HEK293 (cell line): ENCODE data around the gene FNTB.

Experiments
- CTCF ChIA-PET: fragments of 350-600 bp; formaldehyde crosslinking; extraction: SDS; loops from one replicate; lab custom pipeline; 2021; ENCODE audit warnings: antibody characterized with exemption; lab: Yijun Ruan, JAX
- POLR2A ChIA-PET: fragments of 300-600 bp; formaldehyde crosslinking; extraction: SDS; loops from one replicate; lab custom pipeline; 2020; ENCODE audit warnings: antibody characterized with exemption, inconsistent platforms; lab: Yijun Ruan, JAX
- H3K27ac ChIP-seq: fragments of 200-500 bp; sonication (Bioruptor generic); 2 replicates; pipeline ENCODE4 v1.5.1; 2014; ENCODE audit warnings: low read depth, low read length, control low read depth, inconsistent platforms; ENCODE audit errors: extremely low read depth
- H3K36me3 ChIP-seq, 2 experiments: fragments of 200-500 bp in 1 of 2; sonication (Bioruptor generic) in 1 of 2; 1 replicate in 1 of 2; 2 replicates in 1 of 2; pipeline ENCODE4 v1.5.1; 2014 to 2017; ENCODE audit warnings: inconsistent platforms in 2 of 2, low read length in 2 of 2; ENCODE audit not compliant: control insufficient read depth in 2 of 2, insufficient read depth in 1 of 2
- H3K4me1 ChIP-seq: fragments of 200-500 bp; sonication (Bioruptor generic); 2 replicates; pipeline ENCODE4 v1.5.1; 2014; ENCODE audit warnings: mild to moderate bottlenecking, low read length, inconsistent platforms; ENCODE audit not compliant: control insufficient read depth, insufficient read depth
- H3K4me3 ChIP-seq: 2 replicates; pipeline ENCODE4 v1.5.1; 2011; ENCODE audit warnings: low read depth, mild to moderate bottlenecking, control low read depth, low read length, moderate library complexity
- H3K9me3 ChIP-seq: fragments of 200-500 bp; sonication (Bioruptor generic); 2 replicates; pipeline ENCODE4 v1.5.1; 2014; ENCODE audit warnings: low read depth, low read length, inconsistent platforms; ENCODE audit not compliant: control insufficient read depth, insufficient read depth
- ATF2 ChIP-seq: fragments of 450-650 bp; formaldehyde crosslinking; IDR thresholded peaks from 2 replicates; pipeline ENCODE4 v1.5.1; 2016; ENCODE audit warnings: missing biosample characterization, missing genetic modification characterization, low read depth
- GLIS1 ChIP-seq: fragments of 450-650 bp; formaldehyde crosslinking; IDR thresholded peaks from 2 replicates; pipeline ENCODE4 v1.5.1; 2016; ENCODE audit warnings: missing biosample characterization, missing genetic modification characterization
- KLF7 ChIP-seq: fragments of 450-650 bp; formaldehyde crosslinking; IDR thresholded peaks from 2 replicates; pipeline ENCODE4 v1.5.1; 2016; ENCODE audit warnings: missing biosample characterization, missing genetic modification characterization, borderline replicate concordance
- KLF9 ChIP-seq: fragments of 450-650 bp; formaldehyde crosslinking; IDR thresholded peaks from 2 replicates; pipeline ENCODE4 v1.5.1; 2016; ENCODE audit warnings: missing biosample characterization, missing genetic modification characterization, low read depth
- RBAK ChIP-seq: fragments of 450-650 bp; formaldehyde crosslinking; IDR thresholded peaks from 2 replicates; pipeline ENCODE4 v1.5.1; 2016; ENCODE audit warnings: missing biosample characterization, missing genetic modification characterization
- REST ChIP-seq: fragments of 450-650 bp; formaldehyde crosslinking; IDR thresholded peaks from 2 replicates; pipeline ENCODE4 v1.5.1; 2016; ENCODE audit warnings: missing biosample characterization, missing genetic modification characterization
- ZEB2 ChIP-seq: fragments of 450-650 bp; formaldehyde crosslinking; IDR thresholded peaks from 2 replicates; pipeline ENCODE4 v1.5.1; 2016; ENCODE audit warnings: missing biosample characterization, missing genetic modification characterization
- ZNF133 ChIP-seq: fragments of 450-650 bp; formaldehyde crosslinking; IDR thresholded peaks from 2 replicates; pipeline ENCODE4 v1.5.1; 2016; ENCODE audit warnings: missing biosample characterization, missing genetic modification characterization
- ZNF19 ChIP-seq: fragments of 450-650 bp; formaldehyde crosslinking; IDR thresholded peaks from 2 replicates; pipeline ENCODE4; 2016; ENCODE audit warnings: missing biosample characterization, missing genetic modification characterization, low read depth
- ZNF404 ChIP-seq: fragments of 450-650 bp; formaldehyde crosslinking; IDR thresholded peaks from 2 replicates; pipeline ENCODE4 v1.5.1; 2017; ENCODE audit warnings: missing biosample characterization, missing genetic modification characterization
- ZNF518A ChIP-seq: fragments of 450-650 bp; formaldehyde crosslinking; conservative IDR thresholded peaks from 2 replicates; pipeline ENCODE4 v1.5.1; 2016; ENCODE audit warnings: low read depth, missing biosample characterization, missing genetic modification characterization
- ZNF530 ChIP-seq: fragments of 450-650 bp; formaldehyde crosslinking; IDR thresholded peaks from 2 replicates; pipeline ENCODE4 v1.5.1; 2016; ENCODE audit warnings: low read depth, missing biosample characterization, missing genetic modification characterization
- ZNF544 ChIP-seq: fragments of 450-650 bp; formaldehyde crosslinking; IDR thresholded peaks from 2 replicates; pipeline ENCODE4 v1.5.0; 2017; ENCODE audit warnings: missing biosample characterization, missing genetic modification characterization
- ZNF639 ChIP-seq: fragments of 450-650 bp; formaldehyde crosslinking; IDR thresholded peaks from 2 replicates; pipeline ENCODE4 v1.5.1; 2016; ENCODE audit warnings: missing biosample characterization, missing genetic modification characterization
- ZNF664 ChIP-seq: fragments of 450-650 bp; formaldehyde crosslinking; IDR thresholded peaks from 2 replicates; pipeline ENCODE4 v1.5.1; 2016; ENCODE audit warnings: missing biosample characterization, missing genetic modification characterization
- ZNF677 ChIP-seq: fragments of 450-650 bp; IDR thresholded peaks from 2 replicates; pipeline ENCODE4 v1.5.0; 2018; ENCODE audit warnings: missing biosample characterization, mild to moderate bottlenecking, missing genetic modification characterization, moderate library complexity

Gene FNTB

GRCh38 chr14:64990296-64990695 lies 3.6 kb downstream of the FNTB start:
- Histone ChIP-seq H3K4me1 (peaks cover 3% of the 10 kb centered on the region; the same call in 1 of the 2 replicates), H3K27ac (no peak overlapping the region), H3K4me3 (no peak overlapping the region), H3K9me3 (no peaks in the 10 kb centered on the region), H3K36me3 (no peaks in the 10 kb centered on the region; a peak in 1 of 3 replicates)
- POLR2A ChIA-PET, result no interaction called here
- TF ChIP-seq ZNF544 (tag by site-specific recombination) (no peak), REST (no peak), ZNF518A (tag by site-specific recombination) (no peak), ATF2 (tag by site-specific recombination) (no peak), KLF7 (tag by site-specific recombination) (no peak), RBAK (no peak), GLIS1 (tag by site-specific recombination) (no peak), ZNF133 (no peak), KLF9 (tag by site-specific recombination) (no peak), ZEB2 (no peak), ZNF664 (tag by site-specific recombination) (no peak), ZNF19 (tag by site-specific recombination) (no peak), ZNF677 (tag by site-specific recombination) (no peak), ZNF530 (tag by site-specific recombination) (no peak), ZNF404 (tag by site-specific recombination) (no peak), ZNF639 (tag by site-specific recombination) (no peak)
- CTCF ChIA-PET, result no interaction called here
